HEK293 (cell line): Measurements from ENCODE around the gene PPRC1.

Experiments
- CTCF ChIA-PET: fragments of 350-600 bp; formaldehyde crosslinking; extraction: SDS; loops from one replicate; lab custom pipeline; 2021; ENCODE audit warnings: antibody characterized with exemption; lab: Yijun Ruan, JAX
- POLR2A ChIA-PET: fragments of 300-600 bp; formaldehyde crosslinking; extraction: SDS; loops from one replicate; lab custom pipeline; 2020; ENCODE audit warnings: antibody characterized with exemption, inconsistent platforms; lab: Yijun Ruan, JAX
- H3K27ac ChIP-seq: fragments of 200-500 bp; sonication (Bioruptor generic); 2 replicates; pipeline ENCODE4 v1.5.1; 2014; ENCODE audit warnings: low read depth, low read length, control low read depth, inconsistent platforms; ENCODE audit errors: extremely low read depth
- H3K36me3 ChIP-seq, 2 experiments: fragments of 200-500 bp in 1 of 2; sonication (Bioruptor generic) in 1 of 2; 1 replicate in 1 of 2; 2 replicates in 1 of 2; pipeline ENCODE4 v1.5.1; 2014 to 2017; ENCODE audit warnings: inconsistent platforms in 2 of 2, low read length in 2 of 2; ENCODE audit not compliant: control insufficient read depth in 2 of 2, insufficient read depth in 1 of 2
- H3K4me1 ChIP-seq: fragments of 200-500 bp; sonication (Bioruptor generic); 2 replicates; pipeline ENCODE4 v1.5.1; 2014; ENCODE audit warnings: mild to moderate bottlenecking, low read length, inconsistent platforms; ENCODE audit not compliant: control insufficient read depth, insufficient read depth
- H3K4me3 ChIP-seq: 2 replicates; pipeline ENCODE4 v1.5.1; 2011; ENCODE audit warnings: low read depth, mild to moderate bottlenecking, control low read depth, low read length, moderate library complexity
- H3K9me3 ChIP-seq: fragments of 200-500 bp; sonication (Bioruptor generic); 2 replicates; pipeline ENCODE4 v1.5.1; 2014; ENCODE audit warnings: low read depth, low read length, inconsistent platforms; ENCODE audit not compliant: control insufficient read depth, insufficient read depth
- GLI4 ChIP-seq: fragments of 450-650 bp; formaldehyde crosslinking; IDR thresholded peaks from 2 replicates; pipeline ENCODE4 v1.5.1; 2016; ENCODE audit warnings: missing biosample characterization, missing genetic modification characterization
- PRDM10 ChIP-seq: fragments of 450-650 bp; formaldehyde crosslinking; IDR thresholded peaks from 2 replicates; pipeline ENCODE4 v1.5.1; 2016; ENCODE audit warnings: missing biosample characterization, missing genetic modification characterization
- ZBTB6 ChIP-seq: fragments of 450-650 bp; formaldehyde crosslinking; IDR thresholded peaks from 2 replicates; pipeline ENCODE4 v1.5.1; 2017; ENCODE audit warnings: missing biosample characterization, missing genetic modification characterization
- ZFP37 ChIP-seq: fragments of 450-650 bp; formaldehyde crosslinking; IDR thresholded peaks from 2 replicates; pipeline ENCODE4 v1.5.1; 2016; ENCODE audit warnings: missing biosample characterization, missing genetic modification characterization
- ZFP69B ChIP-seq: fragments of 450-650 bp; formaldehyde crosslinking; IDR thresholded peaks from 2 replicates; pipeline ENCODE4 v1.5.1; 2016; ENCODE audit warnings: missing biosample characterization, missing genetic modification characterization
- ZNF121 ChIP-seq: fragments of 450-650 bp; formaldehyde crosslinking; IDR thresholded peaks from 2 replicates; pipeline ENCODE4 v1.5.1; 2016; ENCODE audit warnings: missing biosample characterization, missing genetic modification characterization
- ZNF138 ChIP-seq: fragments of 450-650 bp; formaldehyde crosslinking; IDR thresholded peaks from 2 replicates; pipeline ENCODE4 v1.5.1; 2016; ENCODE audit warnings: missing biosample characterization, missing genetic modification characterization, borderline replicate concordance
- ZNF16 ChIP-seq: fragments of 450-650 bp; formaldehyde crosslinking; IDR thresholded peaks from 2 replicates; pipeline ENCODE4 v1.5.1; 2016; ENCODE audit warnings: low read depth, missing biosample characterization, missing genetic modification characterization
- ZNF280C ChIP-seq: fragments of 450-650 bp; formaldehyde crosslinking; IDR thresholded peaks from 2 replicates; pipeline ENCODE4 v1.5.1; 2016; ENCODE audit warnings: missing biosample characterization, missing genetic modification characterization
- ZNF354C ChIP-seq: fragments of 450-650 bp; formaldehyde crosslinking; IDR thresholded peaks from 2 replicates; pipeline ENCODE4 v1.5.1; 2016; ENCODE audit warnings: missing biosample characterization, missing genetic modification characterization, low read depth, borderline replicate concordance
- ZNF692 ChIP-seq: fragments of 450-650 bp; formaldehyde crosslinking; IDR thresholded peaks from 2 replicates; pipeline ENCODE4 v1.5.1; 2016; ENCODE audit warnings: missing biosample characterization, missing genetic modification characterization
- ZNF768 ChIP-seq: fragments of 450-650 bp; formaldehyde crosslinking; IDR thresholded peaks from 2 replicates; pipeline ENCODE4 v1.5.1; 2018; ENCODE audit warnings: missing biosample characterization, mild to moderate bottlenecking, missing genetic modification characterization
- ZNF785 ChIP-seq: fragments of 450-650 bp; formaldehyde crosslinking; IDR thresholded peaks from 2 replicates; pipeline ENCODE4 v1.5.1; 2016; ENCODE audit warnings: missing biosample characterization, missing genetic modification characterization
- ZNF792 ChIP-seq: fragments of 450-650 bp; formaldehyde crosslinking; IDR thresholded peaks from 2 replicates; pipeline ENCODE4 v1.5.1; 2016; ENCODE audit warnings: missing biosample characterization, missing genetic modification characterization

The PPRC1 gene

GRCh38 chr10:102170602-102171001 lies 37.8 kb downstream of the PPRC1 start:
- no peaks in the 10 kb centered on the region for H3K4me1 ChIP-seq

GRCh38 chr10:102172288-102172687 lies 39.4 kb downstream of the PPRC1 start:
- POLR2A ChIA-PET: no interaction called here
- Histone ChIP-seq H3K4me3 (no peak overlapping the region), H3K36me3 (no peaks in the 10 kb centered on the region), H3K27ac (no peak overlapping the region), H3K9me3 (no peaks in the 10 kb centered on the region), H3K4me1 (no peaks in the 10 kb centered on the region)
- TF ChIP-seq PRDM10 (tag by site-specific recombination): no peak
- TF ChIP-seq GLI4: no peak
- no peak for TF ChIP-seq ZNF354C (tag by site-specific recombination)
- peak; percentile 85 for TF ChIP-seq ZNF121 (tag by site-specific recombination)
- no peak for TF ChIP-seq ZNF280C (tag by site-specific recombination)
- TF ChIP-seq ZNF768: no peak
- CTCF ChIA-PET: interaction anchor here (0.6 to 1.3 kb wide), 3 partner anchors 175 to 662 kb away, joined by 3 to 4 read pairs (median 3); no protein-coding TSS in a partner anchor

More at GRCh38 chr10:102170602-102171001, 37.8 kb downstream of the PPRC1 start:
- CTCF ChIA-PET: interaction anchor here (0.6 to 3.7 kb wide), 11 partner anchors 18 to 551 kb away, joined by 3 to 40 read pairs (median 4); partner anchors contain the start of genes GBF1 and NOLC1
- Histone ChIP-seq H3K9me3 (no peaks in the 10 kb centered on the region), H3K4me3 (no peak overlapping the region), H3K27ac (no peak overlapping the region), H3K36me3 (no peaks in the 10 kb centered on the region)
- TF ChIP-seq ZNF692 (tag by site-specific recombination): no peak
- TF ChIP-seq ZFP69B (tag by site-specific recombination): no peak
- TF ChIP-seq ZNF792: no peak
- TF ChIP-seq ZNF785: no peak
- TF ChIP-seq ZNF138 (tag by site-specific recombination): no peak
- TF ChIP-seq ZBTB6 (tag by site-specific recombination): no peak
- no peak for TF ChIP-seq ZNF16 (tag by site-specific recombination)
- no peak for TF ChIP-seq ZFP37 (tag by site-specific recombination)
- POLR2A ChIA-PET: no interaction called here
